GM18499 (cell line): ENCODE results near the gene DNAAF3.
"Not testable (repeated sequence)": the region's sequence is repeated elsewhere in the genome, so short reads cannot be mapped to it uniquely, and the experiment has no call there.

ENCODE experiments used
- ATAC-seq: cut with Tn5 transposase; IDR thresholded peaks from one replicate; pipeline ENCODE4 v1.9.1; 2021; ENCODE audit warnings: moderate number of reproducible peaks; ENCODE audit not compliant: insufficient read depth, unreplicated experiment

The DNAAF3 gene

DNA sequence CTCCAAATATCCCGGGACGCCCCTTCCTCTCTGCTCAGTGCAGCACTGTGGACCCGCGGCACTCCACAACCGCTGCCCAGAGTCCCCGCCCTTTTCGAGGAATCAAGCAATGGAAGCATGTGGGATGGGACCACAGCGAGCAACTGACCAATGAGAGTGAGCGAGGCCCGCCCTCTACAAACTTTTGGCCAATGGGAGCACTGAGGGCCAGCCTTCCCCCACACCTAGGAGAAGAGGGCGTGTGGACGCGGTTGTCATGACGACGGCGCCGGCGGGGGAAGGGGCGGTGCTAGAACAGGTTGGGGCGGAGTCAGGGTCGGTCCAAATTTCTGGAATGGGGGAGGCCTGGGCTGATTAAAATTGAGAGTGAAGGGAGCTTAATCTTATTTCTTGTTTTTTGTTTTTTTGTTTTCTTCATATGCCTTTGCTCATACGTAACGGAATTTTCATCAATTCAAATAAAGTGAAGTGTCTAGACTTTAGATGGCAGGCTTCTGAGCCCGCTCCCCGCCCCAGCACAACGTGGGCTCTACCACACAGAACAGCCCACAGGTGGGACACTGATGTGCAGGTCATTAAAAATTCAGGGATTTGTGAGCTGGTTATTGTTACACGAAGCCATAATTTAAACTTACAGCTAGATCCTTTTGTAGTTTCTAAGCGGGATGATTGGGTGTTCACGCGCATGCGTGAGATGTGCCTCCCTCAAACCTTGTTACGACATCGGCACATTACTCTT is at the start of gene DNAAF3:
TSS of gene DNAAF3 (minus strand) at position 84 of the 739 bp plus-strand sequence. CDS start 200 bp downstream, outside the sequence.
- no peak for ATAC-seq

- no peak for ATAC-seq
These were observed 47.1 kb upstream of the DNAAF3 start for GRCh38 chr19:55213547-55213946.

- no peak for ATAC-seq
These were observed 46.0 kb upstream of the DNAAF3 start for GRCh38 chr19:55212447-55212846.

DNA sequence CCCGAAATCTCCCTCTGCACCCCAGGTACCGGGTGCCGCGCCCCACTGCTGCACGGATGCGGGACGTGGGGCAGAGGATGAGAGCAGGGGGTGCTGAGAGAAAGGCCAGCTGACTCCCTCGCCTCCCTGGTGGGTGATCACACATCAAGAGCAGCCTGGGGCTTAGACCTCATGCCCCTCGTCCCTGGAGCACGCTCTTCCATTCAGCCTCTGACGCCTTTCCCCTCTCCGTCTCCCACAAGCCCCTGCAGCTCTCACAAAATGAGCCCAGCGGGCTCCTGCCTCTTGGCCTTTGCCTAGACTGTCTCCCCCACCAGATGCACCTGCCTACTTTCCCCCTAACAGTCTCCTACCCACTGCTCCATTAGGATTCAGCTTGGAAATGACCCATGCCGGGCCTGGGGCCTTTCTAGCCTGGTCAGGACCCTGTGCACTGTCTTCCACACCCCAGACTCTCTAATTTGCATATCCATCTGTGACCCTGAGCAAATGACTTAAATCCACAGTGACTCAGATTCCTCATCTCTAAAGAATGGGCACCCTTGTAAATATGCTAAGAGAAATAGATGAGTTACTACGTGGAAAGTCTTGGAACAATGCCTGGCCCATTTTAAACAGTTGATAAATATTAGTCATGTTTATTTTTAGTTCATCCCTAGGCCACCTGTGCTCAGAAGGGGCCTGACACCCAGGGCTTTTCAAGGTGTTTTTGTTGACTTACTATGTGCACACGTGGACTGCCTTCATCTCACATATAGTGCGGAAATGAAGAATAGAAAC is 43.5 kb upstream of the DNAAF3 start:
- ATAC-seq, result no peak

- ATAC-seq, result no peak
These were observed 42.7 kb upstream of the DNAAF3 start, which contains the start of gene PTPRH for GRCh38 chr19:55208880-55209692. Gene PTPRH, minus strand, starts transcription at chr19:55209501. Its CDS starts 68 bp downstream, at chr19:55209433.

GRCh38 chr19:55206664-55207500 is 40.5 kb upstream of the DNAAF3 start:
- no peak for ATAC-seq

DNA sequence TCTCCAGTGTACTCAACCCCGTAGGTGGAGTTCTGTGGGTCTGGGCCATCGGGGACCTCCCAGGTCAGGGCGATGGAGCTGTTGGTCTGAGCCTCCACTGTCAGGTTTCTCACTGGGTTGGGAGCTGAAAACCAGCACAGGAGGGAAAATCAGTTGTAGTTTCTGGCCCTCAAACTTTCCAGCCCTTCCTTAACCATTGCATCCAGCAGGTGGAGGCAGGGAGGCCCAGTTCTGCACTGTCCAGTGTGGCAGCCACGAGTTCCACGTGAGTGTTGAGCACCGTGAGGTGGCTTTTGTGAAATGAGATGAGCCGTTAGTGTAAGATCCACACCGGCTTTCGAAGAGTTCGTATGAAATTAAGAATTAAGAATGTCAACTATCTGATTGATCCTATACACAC is 35.8 kb upstream of the DNAAF3 start:
- ATAC-seq, result not testable (repeated sequence)

GRCh38 chr19:55199620-55200204 is 33.3 kb upstream of the DNAAF3 start:
- no peak for ATAC-seq

- ATAC-seq, result no peak
These were observed 32.2 kb upstream of the DNAAF3 start for GRCh38 chr19:55198651-55199050.

DNA sequence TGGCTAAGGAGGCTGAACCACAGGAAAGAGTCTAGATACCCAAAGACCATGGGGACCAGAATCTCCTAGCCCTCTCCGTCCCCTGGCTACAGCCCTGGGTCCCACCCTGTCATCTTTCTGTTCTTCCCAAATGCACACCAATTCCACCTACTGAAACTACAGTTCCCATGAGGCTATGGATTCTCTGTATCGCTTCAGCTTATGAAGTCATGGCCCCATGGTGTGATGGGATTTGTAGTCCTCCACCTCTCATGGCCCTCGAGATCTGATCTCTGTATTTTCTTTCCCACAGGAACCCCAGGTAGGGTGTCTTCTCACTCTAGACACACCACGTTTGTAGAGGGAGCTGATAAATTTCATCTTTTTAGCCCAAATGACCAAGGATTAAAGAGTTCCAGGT is 31.1 kb upstream of the DNAAF3 start:
- no peak for ATAC-seq

DNA sequence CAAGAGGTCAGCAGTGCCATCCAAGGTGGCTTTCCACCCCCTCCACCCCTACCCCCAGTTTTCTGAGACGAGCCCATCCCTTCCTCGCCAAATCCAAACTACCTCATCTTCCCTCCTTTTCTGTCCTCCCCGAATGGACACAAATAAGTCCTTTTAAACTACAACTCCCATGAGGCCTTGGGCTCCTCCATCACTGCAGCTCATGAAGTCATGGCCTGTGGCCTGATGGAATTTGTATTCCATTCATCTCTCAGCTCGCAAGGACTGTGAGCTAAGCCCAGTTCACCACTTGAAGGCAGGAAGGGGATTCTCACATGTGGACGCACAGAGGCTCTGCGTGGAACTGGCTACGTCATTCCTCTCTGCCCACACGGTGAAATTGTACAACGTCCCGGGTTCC is 30.4 kb upstream of the DNAAF3 start:
- no peak for ATAC-seq

DNA sequence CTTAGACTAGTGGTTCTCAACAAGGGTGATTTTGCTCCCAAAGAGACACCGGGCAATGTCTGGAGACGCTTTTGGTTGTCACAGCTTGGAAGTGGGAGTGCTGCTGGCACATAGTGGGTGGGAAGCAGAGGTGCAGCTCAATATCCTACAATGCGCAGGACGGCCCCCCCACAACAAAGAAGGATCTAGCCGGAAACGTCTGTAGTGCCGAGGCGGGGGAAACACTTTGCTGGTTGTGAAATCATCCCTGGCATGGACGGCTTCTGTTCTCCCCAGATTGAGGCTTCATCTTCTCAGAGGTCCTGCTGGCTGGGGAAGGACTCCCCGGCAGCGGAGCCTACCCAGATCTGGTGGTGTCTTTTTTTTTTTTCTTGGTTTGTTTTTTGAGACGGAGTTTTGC is 27.1 kb upstream of the DNAAF3 start:
- ATAC-seq, result no peak

DNA sequence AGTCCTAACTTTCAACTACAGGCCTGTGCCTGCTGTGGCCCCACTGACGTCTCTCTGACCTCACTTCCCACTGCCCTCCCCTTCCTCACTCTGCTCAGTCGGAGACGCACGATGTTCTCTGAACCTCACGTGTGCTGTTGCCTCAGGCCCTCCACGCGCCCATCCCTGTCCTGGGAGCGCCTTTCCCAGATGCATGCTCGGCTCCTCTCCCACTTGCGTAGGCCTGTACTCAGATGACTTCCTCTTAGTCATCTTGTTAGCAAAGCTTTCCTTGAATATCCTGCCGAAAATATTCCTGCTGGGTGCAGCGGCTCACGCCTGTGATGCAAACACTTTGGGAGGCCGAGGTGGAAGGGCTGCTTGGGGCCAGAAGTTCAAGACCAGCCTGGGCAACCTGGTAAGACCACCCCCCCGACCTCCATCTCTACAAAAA is 23.0 kb upstream of the DNAAF3 start:
- no peak for ATAC-seq

- ATAC-seq, result no peak
These were observed 22.2 kb upstream of the DNAAF3 start for GRCh38 chr19:55188625-55189024.

- no peak for ATAC-seq
These were observed 19.7 kb upstream of the DNAAF3 start for GRCh38 chr19:55186080-55186479.

DNA sequence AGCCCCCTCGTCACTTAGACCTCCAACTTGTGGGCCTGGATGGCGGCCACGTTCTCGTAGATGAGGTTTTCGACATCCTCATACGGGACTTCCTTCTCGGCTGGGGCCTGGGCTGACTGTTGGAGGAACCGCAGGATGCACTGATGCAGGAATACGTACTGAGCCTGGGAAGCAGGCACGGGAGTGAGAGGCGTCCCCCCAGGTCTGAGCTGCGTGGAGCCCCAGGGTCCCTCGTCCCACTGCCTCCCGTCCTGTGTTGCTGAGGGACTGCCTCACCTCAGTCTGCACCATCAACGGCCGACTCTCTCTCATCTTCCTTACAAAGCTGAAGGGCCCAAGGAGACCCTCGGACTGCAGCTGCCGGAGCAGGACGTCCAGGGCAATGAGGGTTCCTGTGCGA is 15.3 kb upstream of the DNAAF3 start:
- ATAC-seq, result no peak

GRCh38 chr19:55179606-55180484 is 13.4 kb upstream of the DNAAF3 start, which contains the start of gene SYT5:
Gene SYT5, minus strand, starts transcription at chr19:55180289. Its CDS starts 1,248 bp downstream, at chr19:55179041.
- ATAC-seq, result no peak
